Suprapubic skin (tissue), 4 donors: ENCODE data around the gene KNTC1.

Experiments used
- CTCF ChIP-seq, 2 donors: fragments of 200-600 bp in 1 of 2; fragments of 450-650 bp in 1 of 2; sonication (generic) in 1 of 2; IDR thresholded peaks; one replicate each; pipeline ENCODE4 v1.5.1; 2016 to 2019; ENCODE audit warnings: antibody characterized with exemption in 2 of 2, mild to moderate bottlenecking in 1 of 2, moderate library complexity in 1 of 2
- EP300 ChIP-seq: sonication (generic); formaldehyde crosslinking; IDR thresholded peaks from one replicate; pipeline ENCODE4 v1.6.1; 2017; ENCODE audit warnings: antibody characterized with exemption
- POLR2A ChIP-seq, 2 donors: fragments of 450-650 bp; IDR thresholded peaks; one replicate each; pipeline ENCODE4 v1.6.1; 2017; ENCODE audit warnings: antibody characterized with exemption in 2 of 2, mild to moderate bottlenecking in 2 of 2, moderate library complexity in 2 of 2
- POLR2AphosphoS5 ChIP-seq, 3 donors: sonication (generic); formaldehyde crosslinking; IDR thresholded peaks; one replicate each; pipeline ENCODE4 v1.6.1; 2017; ENCODE audit warnings: antibody characterized with exemption in 3 of 3

DNA sequence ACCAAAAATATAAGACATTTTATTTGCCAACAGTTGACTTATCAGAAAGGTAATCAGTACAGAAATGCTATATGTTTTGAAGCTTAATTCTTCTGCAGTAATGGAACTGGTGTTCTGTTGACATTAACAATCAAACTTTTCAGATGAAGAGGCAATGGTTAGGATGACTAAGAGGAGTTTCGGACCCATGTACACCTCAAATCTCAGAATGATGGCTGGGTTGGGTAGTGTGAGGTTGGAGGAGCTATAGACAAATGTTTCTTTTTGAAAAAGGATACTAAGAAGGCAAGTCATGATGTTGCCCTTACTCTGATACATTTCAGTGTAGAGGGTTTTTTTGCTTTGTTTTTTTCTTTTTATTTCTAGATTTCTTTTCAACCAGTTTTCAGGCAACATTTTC, 66.9 kb downstream of the KNTC1 start:
- TF ChIP-seq CTCF (IDR thresholded peaks at IDR 0.05) = no peak
- no peak for TF ChIP-seq POLR2A (IDR thresholded peaks at IDR 0.05)
- TF ChIP-seq POLR2AphosphoS5 (IDR thresholded peaks at IDR 0.05) = no peak
- TF ChIP-seq EP300 = no peak
